IMR-90 (cell line): ENCODE measurements around the gene HECW1. TPM values are rescaled to one million over a fixed set of nuclear protein-coding genes. Genes with fewer than 3 reads are reported as not detected.

Experiments
- ATAC-seq: fragments of 200-7000 bp; cut with Tn5 transposase; 2 replicates; pipeline ENCODE4 v1.9.1; 2020; ENCODE audit warnings: low read depth, mild to moderate bottlenecking, moderate library complexity
- BruUV-seq: library from RNA; stranded (reverse); fragments of 400-500 nt; replicated peaks from 2 replicates; lab custom pipeline; 2021; lab: Mats Ljungman, UMichigan
- CTCF ChIA-PET: fragments of 300-600 bp; formaldehyde crosslinking; extraction: SDS; loops from one replicate; lab custom pipeline; 2021; ENCODE audit warnings: antibody characterized with exemption; lab: Yijun Ruan, JAX
- POLR2A ChIA-PET: fragments of 300-600 bp; sonication (Branson Sonifier 250); formaldehyde crosslinking; loops from one replicate; lab custom pipeline; 2022; ENCODE audit warnings: antibody characterized with exemption; ENCODE audit not compliant: unreplicated experiment; lab: Charles Lee
- DNase-seq: peaks from one replicate; pipeline ENCODE4 v3.0.0; 2013
- H2AFZ ChIP-seq: replicated peaks from 2 replicates; pipeline ENCODE3; 2013; ENCODE audit warnings: low read length, mild to moderate bottlenecking; ENCODE audit not compliant: poor library complexity
- H2AK5ac ChIP-seq: 2 replicates; pipeline ENCODE4 v1.6.1; 2013; ENCODE audit warnings: low read depth, low read length, inconsistent platforms
- H2AK9ac ChIP-seq: replicated peaks from 2 replicates; pipeline ENCODE3; 2013; ENCODE audit warnings: mild to moderate bottlenecking, low read depth, low read length, moderate library complexity; ENCODE audit not compliant: poor library complexity
- H2BK120ac ChIP-seq: 2 replicates; pipeline ENCODE4 v1.6.1; 2013; ENCODE audit warnings: low read depth, low read length, inconsistent platforms
- H2BK15ac ChIP-seq: 3 replicates; pipeline ENCODE4 v1.6.1; 2013; ENCODE audit warnings: low read depth, low read length, inconsistent platforms
- H2BK20ac ChIP-seq: 2 replicates; pipeline ENCODE4 v1.6.1; 2013; ENCODE audit warnings: low read depth, mild to moderate bottlenecking, inconsistent platforms, low read length, moderate library complexity
- H2BK5ac ChIP-seq: 2 replicates; pipeline ENCODE4 v1.6.1; 2013; ENCODE audit warnings: mild to moderate bottlenecking, low read depth, low read length, inconsistent platforms; ENCODE audit not compliant: poor library complexity, severe bottlenecking
- H3K14ac ChIP-seq: replicated peaks from 2 replicates; pipeline ENCODE4 v1.6.1; 2013; ENCODE audit warnings: low read depth, low read length, inconsistent platforms
- H3K18ac ChIP-seq: 2 replicates; pipeline ENCODE4 v1.6.1; 2013; ENCODE audit warnings: low read depth, low read length, control low read depth
- H3K23ac ChIP-seq: 2 replicates; pipeline ENCODE4 v1.6.1; 2013; ENCODE audit warnings: low read depth, low read length, inconsistent platforms
- H3K27ac ChIP-seq: 2 replicates; pipeline ENCODE4 v1.5.1; 2013; ENCODE audit warnings: mild to moderate bottlenecking, control low read depth, low read length; ENCODE audit not compliant: insufficient read depth
- H3K27me3 ChIP-seq: 2 replicates; pipeline ENCODE4 v1.6.1; 2013; ENCODE audit warnings: low read length; ENCODE audit not compliant: control insufficient read depth, insufficient read depth
- H3K36me3 ChIP-seq: 2 replicates; pipeline ENCODE4 v1.6.1; 2013; ENCODE audit warnings: low read length, mixed read lengths; ENCODE audit not compliant: control insufficient read depth, insufficient read depth
- H3K4ac ChIP-seq: 2 replicates; pipeline ENCODE4 v1.6.1; 2013; ENCODE audit warnings: low read depth, low read length, inconsistent platforms
- H3K4me1 ChIP-seq: 2 replicates; pipeline ENCODE4 v1.6.1; 2013; ENCODE audit warnings: low read length, mixed read lengths; ENCODE audit not compliant: control insufficient read depth, insufficient read depth
- H3K4me2 ChIP-seq: 2 replicates; pipeline ENCODE4 v1.6.1; 2013; ENCODE audit warnings: low read depth, mild to moderate bottlenecking, control low read depth, low read length, moderate library complexity
- H3K4me3 ChIP-seq: 2 replicates; pipeline ENCODE4 v1.5.1; 2013; ENCODE audit warnings: low read depth, mild to moderate bottlenecking, control low read depth, low read length, moderate library complexity; ENCODE audit not compliant: insufficient read depth
- H3K56ac ChIP-seq: 2 replicates; pipeline ENCODE4 v1.6.1; 2013; ENCODE audit warnings: low read length, inconsistent platforms; ENCODE audit not compliant: insufficient read depth; ENCODE audit errors: extremely low read depth
- H3K79me1 ChIP-seq, 2 experiments: 2 replicates each; pipeline ENCODE4 v1.6.1; 2013; ENCODE audit warnings: low read length in 2 of 2, inconsistent platforms in 1 of 2, low read depth in 1 of 2
- H3K9ac ChIP-seq: 2 replicates; pipeline ENCODE4 v1.6.1; 2013; ENCODE audit warnings: low read depth, low read length, control low read depth
- H3K9me1 ChIP-seq: 2 replicates; pipeline ENCODE4 v1.6.1; 2013; ENCODE audit warnings: low read length, inconsistent platforms; ENCODE audit not compliant: insufficient read depth
- H3K9me3 ChIP-seq: 2 replicates; pipeline ENCODE4 v1.6.1; 2013; ENCODE audit warnings: low read length; ENCODE audit not compliant: control insufficient read depth, insufficient read depth
- H4K20me1 ChIP-seq: 2 replicates; pipeline ENCODE4 v1.6.1; 2013; ENCODE audit warnings: low read length, inconsistent platforms; ENCODE audit not compliant: insufficient read depth
- H4K5ac ChIP-seq: 2 replicates; pipeline ENCODE4 v1.6.1; 2013; ENCODE audit warnings: mild to moderate bottlenecking, low read depth, low read length, control low read depth
- H4K8ac ChIP-seq, 2 experiments: 2 replicates each; pipeline ENCODE4 v1.6.1; 2013; ENCODE audit warnings: low read depth in 2 of 2, low read length in 2 of 2, control low read depth in 1 of 2, inconsistent platforms in 1 of 2
- H4K91ac ChIP-seq: 2 replicates; pipeline ENCODE4 v1.6.1; 2013; ENCODE audit warnings: low read depth, low read length, inconsistent platforms; ENCODE audit not compliant: insufficient read depth
- MAFK ChIP-seq: IDR thresholded peaks from 2 replicates; pipeline ENCODE4 v1.6.1; 2012; ENCODE audit warnings: low read depth, low read length, improper control_type of control experiment
- WGBS, 2 experiments: methylation state at CpG; one replicate each; pipeline versions ENCODE4 v1.1.5 to v1.1.7; 2013; ENCODE audit warnings: missing lambda C conversion rate in 2 of 2; ENCODE audit not compliant: insufficient read length in 1 of 2; ENCODE audit errors: extremely low coverage in 2 of 2; 5-methylcytosine and 5-hydroxymethylcytosine counted together
- dilution Hi-C: fragments of 300-500 bp; cut with HindIII; formaldehyde crosslinking; loops from one replicate; pipeline ENCODE4 v1.14.3; 2018; ENCODE audit warnings: low sequenced_read_pairs; ENCODE audit not compliant: unreplicated experiment
- in situ Hi-C: fragments of 300-500 bp; cut with MboI; formaldehyde crosslinking; loops from 3 replicates; pipeline ENCODE4 v1.14.3; 2019; ENCODE audit warnings: low sequenced_read_pairs, inconsistent platforms, mixed read lengths
- intact Hi-C: fragments of 100-400 bp; cut with micrococcal nuclease; formaldehyde crosslinking; loops from 2 replicates; pipeline ENCODE4 v1.10.0; 2022
- polyA plus RNA-seq, 3 experiments: library from polyadenylated mRNA; depleted of rRNA; stranded (reverse); fragments of >200 nt; gene quantifications; 2 replicates each; pipeline ENCODE4 v1.2.3, GENCODE V29; 2012; ENCODE audit warnings: low replicate concordance in 1 of 3
- total RNA-seq: library from RNA; depleted of rRNA; stranded (reverse); fragments of >200 nt; gene quantifications from 2 replicates; pipeline ENCODE4 v1.2.3, GENCODE V29; 2012
- TF ChIP-seq, protein P1 (sequence below): fragments of 150-350 bp; IDR thresholded peaks from 2 replicates; pipeline ENCODE4 v1.6.1; 2016; ENCODE audit warnings: low read depth, mild to moderate bottlenecking, low read length, moderate library complexity, borderline replicate concordance

The HECW1 gene
- total and polyA plus RNA-seq, 2 of the 4 experiments (the other 2 are of a cell fraction), result 0.56 to 1.3 TPM

DNA sequence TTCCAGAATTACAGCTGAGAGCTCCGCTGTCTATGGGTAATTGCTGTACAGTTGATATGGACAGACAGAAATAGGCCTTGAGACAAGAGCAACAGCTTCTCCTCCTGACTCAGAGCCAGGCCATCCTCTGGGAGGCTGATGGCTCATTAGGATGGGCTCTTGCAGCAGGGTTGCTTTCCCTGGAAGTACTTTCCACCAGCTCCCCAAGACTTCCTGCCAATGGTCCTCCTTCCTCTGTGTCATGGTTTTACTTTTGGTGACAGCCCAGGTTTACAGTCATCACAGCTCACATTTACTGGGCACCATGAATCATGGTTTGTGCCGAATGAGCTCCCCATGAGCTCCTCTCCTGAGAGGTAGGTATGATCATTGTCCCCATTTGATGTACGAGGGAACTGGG is 131.8 kb downstream of the HECW1 start:
- no peak overlapping the region for H3K9ac ChIP-seq
- no peaks in the 10 kb centered on the region for H3K79me1 ChIP-seq
- no peak for ATAC-seq
- no peaks in the 10 kb centered on the region for H3K36me3 ChIP-seq
- H2BK15ac ChIP-seq, result no peak overlapping the region
- in situ Hi-C loops (no loop called here), dilution Hi-C loops (loop anchor here (25.0 kb wide), 1 partner anchor 307 kb away; the partner anchor contains the start of genes MRPL32 and PSMA2), intact Hi-C loops (no loop called here)
- H4K8ac ChIP-seq, result 0 out of 4 replicates have a peak overlapping the region, but pooled peaks of 1 of the 2 experiments have one; percentile 1
- H4K91ac ChIP-seq, result no peak overlapping the region
- peak; percentile 22 for DNase-seq
- no peak overlapping the region for H3K4me2 ChIP-seq
- H3K9me3 ChIP-seq, result no peaks in the 10 kb centered on the region
- no peak overlapping the region for H3K18ac ChIP-seq
- H2BK5ac ChIP-seq, result no peak overlapping the region
- peaks cover 4% of the 10 kb centered on the region; the same call in 1 of the 2 replicates for H3K9me1 ChIP-seq
- H3K23ac ChIP-seq, result no peak overlapping the region
- CTCF ChIA-PET, result no interaction called here
- peaks cover 7% of the 10 kb centered on the region for H3K4me1 ChIP-seq
- H3K27me3 ChIP-seq, result no peaks in the 10 kb centered on the region
- 100% methylated on average over 1 of the region's 3 CpGs; no CpG with 5 or more reads in 1 of the 2 experiments for WGBS, 2 experiments
- no peak overlapping the region for H3K56ac ChIP-seq
- BruUV-seq, result no TSS peak
- H3K4ac ChIP-seq, result no peak overlapping the region; the same call in 1 of the 2 replicates
- no peak overlapping the region for H3K4me3 ChIP-seq
- POLR2A ChIA-PET, result no interaction called here
- no peak overlapping the region for H2BK120ac ChIP-seq
- no peak overlapping the region for H3K14ac ChIP-seq
- peak overlapping the region; percentile 54 for H2AFZ ChIP-seq
- H3K27ac ChIP-seq, result no peak overlapping the region
- H2AK9ac ChIP-seq, result peak overlapping the region; percentile 48
- no peak overlapping the region for H2AK5ac ChIP-seq
- H4K20me1 ChIP-seq, result no peaks in the 10 kb centered on the region
- H2BK20ac ChIP-seq, result no peak overlapping the region
- H4K5ac ChIP-seq, result no peak overlapping the region; the same call in 1 of the 2 replicates
- TF ChIP-seq MAFK, result no peak
- TF ChIP-seq, protein P1, sequence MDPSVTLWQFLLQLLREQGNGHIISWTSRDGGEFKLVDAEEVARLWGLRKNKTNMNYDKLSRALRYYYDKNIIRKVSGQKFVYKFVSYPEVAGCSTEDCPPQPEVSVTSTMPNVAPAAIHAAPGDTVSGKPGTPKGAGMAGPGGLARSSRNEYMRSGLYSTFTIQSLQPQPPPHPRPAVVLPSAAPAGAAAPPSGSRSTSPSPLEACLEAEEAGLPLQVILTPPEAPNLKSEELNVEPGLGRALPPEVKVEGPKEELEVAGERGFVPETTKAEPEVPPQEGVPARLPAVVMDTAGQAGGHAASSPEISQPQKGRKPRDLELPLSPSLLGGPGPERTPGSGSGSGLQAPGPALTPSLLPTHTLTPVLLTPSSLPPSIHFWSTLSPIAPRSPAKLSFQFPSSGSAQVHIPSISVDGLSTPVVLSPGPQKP, result no peak
